GM06990 (cell line): ENCODE measurements around the gene BOD1L1.
A peak's percentile ranks its signal among the peaks of the same experiment; 100 is the strongest.

Experiments
- DNase-seq: peaks from one replicate; pipeline ENCODE4 v3.0.0-alpha.2; 2011; ENCODE audit not compliant: insufficient read length; ENCODE audit errors: extremely low read depth
- H3K27me3 ChIP-seq: replicated peaks from 2 replicates; pipeline ENCODE4 v1.6.0; 2011; ENCODE audit warnings: low read length; ENCODE audit not compliant: control insufficient read depth, insufficient read depth
- H3K36me3 ChIP-seq: 2 replicates; pipeline ENCODE4 v1.5.1; 2011; ENCODE audit warnings: low read length; ENCODE audit not compliant: control insufficient read depth, insufficient read depth
- H3K4me3 ChIP-seq: replicated peaks from 2 replicates; pipeline ENCODE4 v1.5.1; 2011; ENCODE audit warnings: low read depth, mild to moderate bottlenecking, control low read depth, low read length
- TF ChIP-seq, protein P1 (sequence below): IDR thresholded peaks from 2 replicates; pipeline ENCODE4 v1.5.1; 2011; ENCODE audit warnings: low read length, control low read depth, mild to moderate bottlenecking, inconsistent platforms; ENCODE audit not compliant: insufficient read depth, poor library complexity, severe bottlenecking

Gene BOD1L1

DNA sequence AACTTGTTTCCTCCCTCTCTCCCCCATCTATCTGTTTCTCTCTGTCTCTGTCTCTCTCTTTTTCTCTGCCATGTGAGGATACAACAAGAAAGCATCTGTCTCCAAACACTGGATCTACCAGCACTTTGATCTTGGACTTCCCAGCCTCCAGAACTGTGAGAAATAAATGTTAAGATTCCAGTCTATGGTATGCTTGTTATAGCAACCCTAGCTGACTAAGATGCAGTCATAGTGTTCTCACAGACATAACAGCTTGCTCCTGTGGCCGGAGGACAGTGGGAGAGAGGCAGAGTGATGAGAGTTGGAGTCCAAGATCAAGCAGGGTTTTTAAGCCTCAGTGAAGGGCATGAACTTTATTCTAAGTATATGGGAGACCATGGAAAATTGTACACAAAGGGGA, 74.4 kb downstream of the BOD1L1 start:
- no peaks in the 10 kb centered on the region for H3K36me3 ChIP-seq
- TF ChIP-seq, protein P1, sequence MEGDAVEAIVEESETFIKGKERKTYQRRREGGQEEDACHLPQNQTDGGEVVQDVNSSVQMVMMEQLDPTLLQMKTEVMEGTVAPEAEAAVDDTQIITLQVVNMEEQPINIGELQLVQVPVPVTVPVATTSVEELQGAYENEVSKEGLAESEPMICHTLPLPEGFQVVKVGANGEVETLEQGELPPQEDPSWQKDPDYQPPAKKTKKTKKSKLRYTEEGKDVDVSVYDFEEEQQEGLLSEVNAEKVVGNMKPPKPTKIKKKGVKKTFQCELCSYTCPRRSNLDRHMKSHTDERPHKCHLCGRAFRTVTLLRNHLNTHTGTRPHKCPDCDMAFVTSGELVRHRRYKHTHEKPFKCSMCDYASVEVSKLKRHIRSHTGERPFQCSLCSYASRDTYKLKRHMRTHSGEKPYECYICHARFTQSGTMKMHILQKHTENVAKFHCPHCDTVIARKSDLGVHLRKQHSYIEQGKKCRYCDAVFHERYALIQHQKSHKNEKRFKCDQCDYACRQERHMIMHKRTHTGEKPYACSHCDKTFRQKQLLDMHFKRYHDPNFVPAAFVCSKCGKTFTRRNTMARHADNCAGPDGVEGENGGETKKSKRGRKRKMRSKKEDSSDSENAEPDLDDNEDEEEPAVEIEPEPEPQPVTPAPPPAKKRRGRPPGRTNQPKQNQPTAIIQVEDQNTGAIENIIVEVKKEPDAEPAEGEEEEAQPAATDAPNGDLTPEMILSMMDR = no peak
- H3K27me3 ChIP-seq = no peaks in the 10 kb centered on the region; the same call in none of the 2 replicates
- DNase-seq = no peak
- no peak overlapping the region for H3K4me3 ChIP-seq

DNA sequence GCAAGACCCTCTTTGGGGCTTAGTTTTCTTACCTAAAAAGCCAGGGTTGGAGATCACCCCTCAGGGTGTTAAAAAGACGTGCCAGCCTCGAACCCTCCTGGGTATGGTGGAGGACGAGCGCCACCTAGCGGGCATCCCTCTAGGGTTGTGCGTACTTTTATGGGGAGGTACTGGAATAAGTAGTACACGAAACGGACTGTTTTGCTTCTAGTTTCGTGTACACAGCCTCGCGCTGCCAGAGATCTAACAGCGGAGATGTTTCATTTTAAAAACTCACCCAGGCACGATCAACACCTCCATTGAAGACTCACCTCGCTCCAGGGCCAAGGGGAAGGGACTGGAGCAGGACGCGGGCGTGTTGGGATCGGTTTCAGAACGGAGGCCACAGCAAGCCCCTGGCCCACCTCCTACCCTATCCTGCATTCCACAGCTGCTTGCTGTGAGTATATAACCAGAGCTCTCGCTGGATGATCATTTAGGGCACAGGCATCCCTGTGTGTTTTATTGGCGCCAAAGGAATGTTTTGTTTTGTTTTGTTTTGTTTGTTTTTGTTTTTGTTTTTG, 78.5 kb downstream of the BOD1L1 start:
- H3K4me3 ChIP-seq = peak overlapping the region; percentile 73
- H3K27me3 ChIP-seq = peaks cover 4% of the 10 kb centered on the region
- peak; percentile 77 for DNase-seq
- no peaks in the 10 kb centered on the region for H3K36me3 ChIP-seq
- TF ChIP-seq, protein P1 = peak; percentile 80

DNA sequence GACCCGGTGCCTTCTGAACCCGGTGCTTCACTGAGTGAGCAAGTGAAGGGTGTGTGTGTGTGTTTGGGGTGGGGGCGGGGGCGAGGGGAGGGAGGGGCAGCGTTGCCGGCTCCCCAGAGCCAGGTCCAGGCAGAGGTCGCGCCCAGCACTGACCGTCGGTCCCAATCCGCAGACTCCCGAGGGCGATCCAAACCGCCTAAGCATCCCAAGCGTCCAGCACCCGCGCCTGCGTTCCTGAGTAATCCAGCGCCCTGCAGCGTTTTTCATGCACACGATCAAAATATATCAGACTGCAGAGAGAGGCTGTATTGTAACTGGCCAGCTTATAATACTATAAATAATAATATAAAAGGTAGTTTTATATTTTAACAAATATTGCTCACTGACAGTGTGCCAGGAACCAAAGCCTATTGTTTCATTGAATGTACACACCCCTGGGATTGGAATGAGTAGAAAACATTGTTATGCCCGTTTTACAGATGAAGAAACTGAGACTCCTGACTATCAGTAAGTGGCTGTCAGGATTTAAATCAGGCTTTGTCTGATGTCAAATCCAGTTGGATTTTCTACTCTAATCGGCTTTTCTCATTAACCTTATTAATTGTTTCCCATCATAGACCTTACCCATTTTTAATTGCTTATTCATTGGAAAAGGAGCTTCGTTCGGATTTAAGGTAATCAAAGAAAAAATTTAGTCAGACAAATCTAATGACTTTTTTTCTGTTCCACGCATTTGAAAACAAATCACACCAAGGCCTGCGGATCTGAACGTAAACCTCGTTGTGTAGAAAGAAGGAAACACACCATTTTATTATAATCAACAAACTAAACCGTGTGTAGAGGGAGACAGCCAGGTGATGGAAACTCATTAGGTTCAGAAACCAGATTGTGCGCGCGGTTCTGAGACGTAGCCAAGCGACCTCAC, 79.2 kb downstream of the BOD1L1 start:
- no peak for DNase-seq
- TF ChIP-seq, protein P1 = no peak
- Histone ChIP-seq H3K4me3 (peak overlapping the region; percentile 55), H3K36me3 (no peaks in the 10 kb centered on the region), H3K27me3 (peaks cover 4% of the 10 kb centered on the region)

DNA sequence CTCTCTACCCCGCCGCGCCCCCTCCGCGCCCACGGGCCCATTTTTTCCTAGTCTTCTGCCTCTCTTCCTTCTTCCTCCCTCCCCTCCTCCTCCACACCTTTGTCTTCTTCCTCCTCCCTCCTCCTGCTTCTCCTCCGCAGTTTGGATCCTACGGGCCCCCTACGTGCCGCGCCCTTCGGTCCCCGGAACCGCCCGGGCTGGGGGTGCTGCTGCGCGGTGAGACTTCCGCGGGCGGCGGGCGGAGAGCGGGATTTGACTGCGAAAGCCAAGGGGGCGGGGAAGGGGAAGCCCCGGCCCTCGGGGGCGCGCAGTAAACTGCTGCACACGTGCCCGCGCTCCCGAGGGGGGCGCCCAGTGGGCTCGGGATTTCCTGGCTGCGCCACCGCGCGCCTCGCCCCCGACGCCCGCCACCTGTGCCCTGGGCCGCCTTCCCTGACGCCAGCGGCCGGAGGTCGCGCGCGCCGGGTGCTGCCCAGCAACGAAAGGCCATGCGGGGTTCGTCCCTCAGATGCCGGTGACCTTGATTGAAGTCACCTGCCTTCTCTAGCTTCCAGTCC, 80.0 kb downstream of the BOD1L1 start:
- peak overlapping the region; percentile 55 for H3K4me3 ChIP-seq
- no peak for DNase-seq
- H3K27me3 ChIP-seq = peaks cover 4% of the 10 kb centered on the region
- TF ChIP-seq, protein P1 = no peak
- H3K36me3 ChIP-seq = no peaks in the 10 kb centered on the region

DNA sequence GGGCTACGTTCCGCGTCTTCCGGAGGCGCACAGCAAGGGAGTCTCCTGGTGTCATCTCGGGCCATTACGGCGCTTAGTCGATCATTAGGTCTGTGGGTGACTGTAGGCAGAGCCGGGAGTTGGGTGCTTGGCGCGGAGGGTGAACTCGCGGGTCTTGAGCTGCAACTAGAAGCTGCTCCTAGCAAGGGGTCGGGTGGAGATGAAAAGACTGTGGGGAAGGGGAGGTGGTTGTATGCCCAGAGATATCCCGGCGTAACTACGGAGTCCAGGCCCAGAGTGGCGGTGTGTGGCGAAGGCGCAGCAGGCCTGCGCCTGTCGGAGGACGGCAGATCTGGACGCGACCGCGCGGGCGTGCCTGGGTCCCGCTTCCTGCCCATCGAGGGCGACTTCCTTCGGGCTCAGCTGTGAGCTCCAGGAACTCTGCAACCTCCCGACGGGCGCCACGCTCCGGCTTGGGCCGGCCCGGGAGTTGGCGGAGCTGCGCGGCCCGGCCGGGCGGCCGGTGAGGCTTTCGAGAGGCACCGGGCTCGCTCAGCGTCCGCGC, 80.5 kb downstream of the BOD1L1 start:
- TF ChIP-seq, protein P1 = no peak
- Histone ChIP-seq H3K4me3 (peak overlapping the region; percentile 55), H3K36me3 (no peaks in the 10 kb centered on the region), H3K27me3 (peaks cover 4% of the 10 kb centered on the region)
- no peak for DNase-seq
